GM19468 (cell line): ENCODE data around the gene PERCC1.

Experiments
- ATAC-seq: cut with Tn5 transposase; IDR thresholded peaks from one replicate; pipeline ENCODE4 v1.9.1; 2021; ENCODE audit warnings: mild to moderate bottlenecking, moderate library complexity, moderate number of reproducible peaks; ENCODE audit not compliant: unreplicated experiment; ENCODE audit errors: extremely low read depth

The PERCC1 gene

DNA sequence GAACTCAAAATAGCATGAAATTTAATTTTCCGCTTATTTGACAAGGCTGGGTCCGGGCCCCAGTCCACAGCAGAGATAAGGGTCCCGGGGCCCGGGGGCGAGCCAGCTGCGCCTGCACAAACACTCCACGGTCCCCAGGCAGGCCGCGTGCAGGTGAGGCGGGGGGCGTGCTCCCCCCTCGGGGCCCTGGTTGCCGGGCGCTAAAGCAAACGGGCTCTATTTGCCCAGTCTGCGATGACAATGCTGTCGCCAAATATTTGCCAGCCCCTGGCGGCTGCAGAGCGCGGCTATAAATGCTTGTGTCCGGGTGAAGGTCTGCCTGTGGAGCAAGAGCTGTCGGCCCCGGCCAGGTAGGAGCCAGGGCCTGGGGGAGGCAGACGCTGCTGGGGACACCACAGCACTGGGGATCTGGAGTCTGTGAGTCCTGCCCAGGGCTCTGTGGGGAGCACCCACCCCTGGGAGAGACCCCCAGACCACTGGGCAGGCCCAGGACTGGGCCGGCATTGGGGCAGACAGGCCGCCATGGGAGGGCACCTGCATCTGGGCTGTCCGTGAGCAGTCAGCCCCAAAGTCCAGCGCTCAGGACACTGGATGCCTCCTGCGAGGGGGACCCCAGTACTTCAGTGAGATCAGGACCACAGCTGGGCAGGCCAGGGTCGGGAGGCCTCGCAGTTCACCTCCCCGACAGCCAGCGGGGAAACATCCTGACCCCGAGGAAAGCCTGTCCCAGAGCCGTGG is at the start of gene PERCC1:
PERCC1 (plus strand) TSS at position 320 of the 738 bp plus-strand sequence. CDS start 1,516 bp downstream, outside the sequence.
- no peak for ATAC-seq

DNA sequence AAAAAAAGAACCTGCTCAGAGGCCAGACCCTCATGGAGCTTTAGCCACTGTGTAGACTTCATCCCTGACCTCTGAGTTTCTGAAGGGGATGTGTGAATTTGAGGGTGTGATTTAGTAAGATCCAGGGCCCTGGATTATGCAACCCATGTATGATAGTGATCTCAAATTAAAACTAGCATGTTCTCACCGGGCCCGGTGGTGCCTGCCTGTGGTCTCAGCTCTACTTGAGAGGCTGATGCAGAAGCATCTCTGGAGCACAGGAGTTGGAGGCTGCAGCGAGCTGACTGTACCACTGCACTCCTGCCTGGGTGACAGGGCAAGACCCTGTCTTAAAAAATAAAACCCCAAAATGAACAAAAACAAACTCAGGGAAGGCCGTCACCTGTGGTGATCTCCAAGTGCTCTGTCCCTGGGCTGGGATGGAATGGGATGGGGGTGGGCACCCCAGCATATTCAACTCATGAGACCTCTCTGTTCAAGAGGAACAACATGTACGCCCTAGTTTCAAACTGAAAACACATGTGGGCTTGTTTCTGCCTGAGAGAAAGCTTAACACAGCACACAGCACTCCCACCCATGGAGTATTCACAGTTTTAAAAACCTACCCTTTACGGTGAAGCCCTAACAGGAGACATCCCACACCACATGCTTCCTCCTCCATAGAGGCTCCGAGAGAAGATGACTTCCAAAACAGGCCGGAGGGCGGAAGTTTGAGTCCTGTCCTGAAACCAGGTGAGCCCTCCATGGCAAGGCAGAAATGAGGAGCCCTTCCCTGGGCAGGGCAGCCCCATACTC is 49.1 kb upstream of the PERCC1 start:
- ATAC-seq: no peak

DNA sequence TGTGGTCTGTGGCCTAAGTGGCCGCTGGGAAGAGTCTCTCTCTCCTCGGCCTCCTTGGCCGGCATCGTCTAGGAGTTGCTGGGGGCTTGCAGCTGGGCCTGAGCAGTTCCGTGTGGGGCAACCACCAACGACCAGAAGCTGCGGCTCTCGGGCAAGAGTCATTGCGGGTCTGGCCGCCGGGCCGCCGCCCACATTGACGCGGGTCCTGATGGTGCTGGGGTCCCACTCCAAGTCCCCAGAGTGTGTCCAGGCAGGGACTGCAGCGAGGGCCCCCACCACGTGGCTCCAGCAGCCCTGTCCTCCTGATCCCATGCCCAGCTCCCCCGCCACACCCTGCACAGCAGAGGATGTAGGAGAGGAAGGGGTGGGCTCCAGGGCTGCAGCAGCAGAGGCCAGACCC is 47.3 kb upstream of the PERCC1 start:
- ATAC-seq: no peak

DNA sequence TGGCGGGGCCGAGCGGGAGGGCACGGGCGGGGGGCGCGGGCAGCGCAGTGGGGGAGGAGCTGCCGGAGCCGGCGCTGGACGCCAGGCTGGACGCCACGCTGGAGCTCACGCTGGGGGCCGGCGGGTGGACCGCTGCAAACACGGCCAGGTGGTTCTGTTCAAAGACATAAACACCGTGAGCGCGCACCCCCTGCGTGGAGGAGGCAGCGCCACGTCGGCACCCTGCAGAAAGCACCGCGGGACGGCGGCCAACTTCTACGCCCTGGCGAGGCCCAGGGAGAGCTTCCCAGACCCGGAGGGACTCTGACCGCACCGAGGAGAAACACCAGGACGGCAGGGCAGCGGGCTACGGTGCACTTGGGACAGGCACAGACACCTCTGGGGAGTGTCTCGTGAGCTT is 45.6 kb upstream of the PERCC1 start:
- no peak for ATAC-seq

DNA sequence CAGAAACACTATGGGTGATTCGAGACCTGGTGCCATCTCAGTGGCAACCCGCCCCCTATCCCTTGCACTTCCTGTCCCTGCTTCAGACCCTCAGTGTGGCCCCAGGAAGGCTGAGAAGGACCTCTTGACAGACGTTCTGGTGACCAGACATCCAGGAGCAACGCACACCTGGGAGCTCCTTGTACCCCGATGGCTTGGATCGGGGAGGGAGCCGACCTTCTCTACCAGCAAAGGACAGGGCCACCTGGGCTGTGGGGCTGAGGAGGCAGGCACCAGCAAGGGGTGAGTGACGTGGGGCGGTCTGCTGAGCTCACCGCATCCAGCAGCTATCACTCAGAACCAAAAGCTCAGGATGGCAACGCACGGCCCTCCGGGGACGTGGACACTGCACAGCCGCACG is 43.5 kb upstream of the PERCC1 start:
- no peak for ATAC-seq

DNA sequence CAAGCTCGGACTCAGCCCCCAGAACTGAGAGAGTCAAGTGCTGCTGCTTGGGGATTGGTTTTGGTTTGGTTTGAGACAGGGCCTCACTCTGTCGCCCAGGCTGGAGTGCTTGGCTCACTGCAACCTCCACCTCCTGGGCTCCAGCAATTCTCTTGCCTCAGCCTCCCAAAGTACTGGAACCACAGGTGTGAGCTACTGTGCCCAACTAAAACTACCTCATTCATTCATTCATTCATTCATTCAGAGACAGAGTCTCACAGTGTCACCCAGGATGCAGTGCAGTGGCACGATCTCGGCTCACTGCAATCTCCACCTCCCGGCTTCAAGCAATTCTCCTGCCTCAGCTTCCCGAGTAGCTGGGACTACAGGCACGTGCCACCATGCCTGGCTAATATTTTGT is 41.1 kb upstream of the PERCC1 start:
- no peak for ATAC-seq

DNA sequence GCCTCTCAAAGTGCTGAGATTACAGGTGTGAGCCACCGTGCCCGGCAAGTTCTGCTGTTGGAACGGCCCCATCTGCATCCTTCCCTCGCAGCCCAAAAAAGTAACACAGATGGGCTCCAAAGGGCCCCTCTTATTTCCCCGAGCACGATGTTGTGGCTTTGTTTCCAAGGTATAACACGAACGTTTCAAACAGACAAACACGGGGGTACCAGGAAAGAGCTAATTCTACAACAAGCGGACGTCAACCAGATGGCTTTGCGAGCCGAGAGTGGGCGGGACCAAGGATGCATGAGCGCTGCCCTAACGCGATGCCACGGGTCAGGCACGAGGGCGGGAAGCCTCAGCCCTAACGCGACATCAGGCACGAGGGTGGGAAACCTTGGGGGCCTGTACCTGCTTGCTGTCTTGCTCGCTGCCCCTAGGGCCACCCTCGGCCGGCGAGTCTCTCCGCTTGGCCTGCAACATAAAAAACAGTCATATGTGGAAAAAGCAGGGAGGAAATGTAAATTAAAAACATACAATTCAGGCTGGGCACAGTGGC is 40.6 kb upstream of the PERCC1 start:
- ATAC-seq: no peak

DNA sequence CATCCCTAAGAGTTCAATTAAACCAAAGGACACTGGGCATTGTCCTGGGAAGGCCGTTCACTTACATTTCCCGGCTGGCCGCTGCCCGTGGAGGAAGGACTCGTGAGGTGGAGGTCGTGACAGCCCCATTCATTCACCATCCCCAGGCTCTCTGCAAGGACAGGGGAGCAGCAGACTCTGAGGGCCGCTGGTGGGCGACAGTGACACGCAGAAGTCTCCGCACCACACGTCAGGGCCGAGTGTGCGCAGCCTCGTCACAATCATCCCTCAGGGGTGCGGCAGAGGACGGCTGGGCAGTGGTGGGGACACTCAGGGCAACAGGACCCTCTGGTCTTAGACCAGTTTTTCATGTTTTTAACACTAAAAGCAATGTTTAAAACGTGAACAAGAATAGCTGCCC is 38.1 kb upstream of the PERCC1 start:
- no peak for ATAC-seq

DNA sequence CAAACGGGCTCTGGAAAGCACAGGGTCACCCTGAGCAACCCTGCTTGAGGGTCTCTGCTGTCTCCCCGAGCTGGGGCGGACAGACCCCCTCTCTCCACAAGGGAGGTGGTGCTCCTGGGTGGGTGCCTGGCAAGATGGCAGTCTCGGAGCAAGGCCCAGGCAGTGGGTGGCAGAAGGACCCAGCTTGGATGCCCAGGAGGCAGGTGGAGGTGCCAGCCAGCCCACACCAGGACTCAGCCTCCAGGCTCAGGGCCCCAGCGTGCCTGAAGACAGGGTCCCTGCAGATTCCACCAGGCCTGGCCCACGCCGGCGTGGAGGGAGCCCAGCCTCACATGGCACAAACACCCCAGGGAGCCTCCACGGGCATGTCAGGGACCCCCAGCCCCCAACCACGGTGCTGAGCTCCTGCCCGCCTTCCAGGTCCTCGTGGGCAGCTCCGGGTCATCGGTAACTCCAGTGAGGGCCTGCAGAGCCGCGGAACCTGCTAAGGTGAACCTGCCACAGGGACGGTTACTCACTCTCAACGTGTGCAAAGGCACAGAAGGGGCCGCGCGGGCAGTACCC is 37.2 kb upstream of the PERCC1 start:
- no peak for ATAC-seq

DNA sequence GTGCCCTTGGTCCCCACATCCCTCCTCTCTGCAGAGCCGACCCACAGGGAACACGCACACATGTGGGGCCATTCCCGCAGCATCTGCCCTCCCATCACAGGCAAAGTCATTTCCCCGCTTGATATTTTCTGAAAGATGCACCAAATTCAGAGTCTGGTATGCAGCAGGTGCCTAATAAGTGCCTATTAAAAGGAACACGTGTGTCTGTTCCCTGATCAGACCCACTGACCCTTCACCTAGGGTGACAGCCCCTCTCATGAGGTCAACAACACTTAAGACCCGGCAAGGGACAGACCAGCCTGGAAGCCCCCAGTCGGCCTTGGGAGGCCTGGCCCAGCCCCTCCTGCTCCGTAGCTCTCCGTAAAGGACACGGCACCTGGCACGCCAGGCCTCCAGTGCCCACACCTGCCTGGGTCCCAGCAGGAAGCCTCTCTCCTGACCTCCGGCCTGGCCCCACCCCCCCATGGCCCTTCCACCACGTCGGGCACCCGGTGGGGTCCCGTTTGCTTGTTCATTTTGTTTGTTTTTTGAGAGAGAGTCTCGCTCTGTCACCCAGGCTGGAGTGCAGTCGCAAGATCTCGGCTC is 36.4 kb upstream of the PERCC1 start:
- ATAC-seq: no peak

DNA sequence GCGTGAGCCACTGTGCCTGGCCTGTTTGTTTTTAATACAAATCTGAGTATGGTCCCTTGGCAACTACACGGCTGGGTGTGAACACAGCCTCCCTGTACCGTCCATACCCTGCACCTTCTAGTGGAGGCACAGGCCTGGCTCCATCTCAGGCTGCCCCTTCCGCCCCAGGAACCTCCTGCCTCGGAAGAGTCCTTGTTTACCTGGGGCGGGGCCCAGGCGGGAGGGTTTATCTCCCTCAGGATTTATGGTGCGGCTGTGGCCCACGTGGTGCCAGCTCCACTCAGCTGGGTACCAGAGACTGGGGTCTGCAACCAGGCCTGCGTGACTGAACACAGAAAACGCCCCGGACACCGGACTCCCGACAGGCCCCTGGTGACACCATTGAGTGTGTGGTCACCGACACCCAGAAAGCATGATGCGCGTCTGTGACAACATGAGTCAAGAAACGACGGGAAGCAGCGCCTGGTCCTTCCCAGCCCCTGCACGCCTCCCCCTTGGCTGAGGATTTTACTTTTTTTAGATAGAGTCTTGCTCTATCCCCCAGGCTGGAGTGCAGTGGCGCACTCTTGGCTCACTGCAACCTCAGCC is 35.3 kb upstream of the PERCC1 start:
- ATAC-seq: no peak

DNA sequence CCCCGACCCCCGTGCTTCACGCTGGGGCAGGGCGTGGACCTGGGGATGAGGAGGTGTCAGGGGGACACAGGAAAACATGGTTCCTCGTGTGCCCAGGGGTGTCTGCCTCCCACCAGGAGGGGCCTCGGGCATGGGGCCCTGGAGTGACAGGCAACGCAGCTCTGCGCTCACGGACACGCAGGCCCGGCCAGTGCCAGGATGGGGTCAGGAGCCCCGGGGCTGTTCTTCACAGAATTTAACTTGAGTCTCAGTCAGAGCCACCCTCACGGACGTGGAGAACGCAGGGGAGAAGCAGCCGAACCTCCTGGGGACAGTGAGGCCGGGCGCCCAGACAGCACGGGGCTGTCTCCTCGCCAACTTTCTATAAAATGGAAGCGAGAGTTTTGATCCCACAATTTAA is 33.1 kb upstream of the PERCC1 start:
- no peak for ATAC-seq

DNA sequence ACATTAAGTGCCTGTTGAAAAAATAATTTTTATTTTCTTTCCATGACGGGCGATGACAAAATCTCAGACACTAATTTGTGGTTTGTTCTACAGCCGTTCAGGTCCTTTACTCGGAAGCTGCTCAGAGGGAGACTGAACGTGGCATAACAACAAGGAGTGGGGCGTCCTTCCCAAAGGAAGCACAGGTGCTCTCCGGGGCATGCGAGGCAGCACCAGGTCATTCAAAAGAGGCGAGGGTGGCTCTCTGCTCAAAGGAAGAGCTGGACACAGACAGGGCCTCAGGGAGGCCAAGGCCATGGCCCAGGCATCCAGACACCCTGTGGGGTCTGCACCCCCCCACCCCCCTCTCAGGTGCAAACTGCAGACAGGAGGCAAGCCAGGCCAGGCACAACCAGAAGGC is 32.5 kb upstream of the PERCC1 start:
- no peak for ATAC-seq

DNA sequence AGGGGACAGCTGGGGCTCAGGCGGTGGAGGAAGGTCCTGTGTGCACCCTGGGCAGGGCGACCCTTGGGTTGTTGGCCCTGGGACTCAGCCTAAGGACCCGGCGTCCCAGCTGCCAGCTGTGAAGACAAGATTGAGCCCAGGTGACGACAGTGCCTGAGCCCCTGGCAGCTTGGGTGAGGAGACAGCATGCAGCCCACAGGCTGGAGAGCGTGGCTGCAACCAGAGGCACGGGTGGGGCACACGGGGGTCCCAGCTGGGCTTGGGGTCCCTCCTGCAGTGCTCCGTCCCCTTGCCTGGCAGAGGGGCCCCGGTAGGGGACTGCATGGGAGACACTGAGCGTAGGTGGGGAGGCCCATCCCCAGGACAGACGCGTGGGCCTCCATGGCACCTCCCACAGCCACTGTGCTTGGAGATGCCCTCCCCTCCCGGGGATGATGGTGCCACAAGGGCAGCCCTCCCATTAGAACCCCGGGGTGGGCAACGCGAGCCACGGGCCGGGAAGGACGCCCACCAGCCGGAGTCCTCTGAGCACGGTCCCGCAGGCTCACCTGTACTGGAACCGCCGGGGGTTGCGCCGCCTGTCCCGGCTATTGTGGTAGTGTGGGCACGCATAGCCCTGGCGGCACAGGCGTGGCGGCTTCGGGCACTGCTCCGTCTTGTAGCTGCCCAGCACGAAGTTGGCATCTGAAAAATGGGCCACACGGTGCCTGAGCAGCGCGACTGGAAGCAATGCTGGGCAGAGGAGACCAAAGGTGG is 31.9 kb upstream of the PERCC1 start:
- ATAC-seq: no peak

DNA sequence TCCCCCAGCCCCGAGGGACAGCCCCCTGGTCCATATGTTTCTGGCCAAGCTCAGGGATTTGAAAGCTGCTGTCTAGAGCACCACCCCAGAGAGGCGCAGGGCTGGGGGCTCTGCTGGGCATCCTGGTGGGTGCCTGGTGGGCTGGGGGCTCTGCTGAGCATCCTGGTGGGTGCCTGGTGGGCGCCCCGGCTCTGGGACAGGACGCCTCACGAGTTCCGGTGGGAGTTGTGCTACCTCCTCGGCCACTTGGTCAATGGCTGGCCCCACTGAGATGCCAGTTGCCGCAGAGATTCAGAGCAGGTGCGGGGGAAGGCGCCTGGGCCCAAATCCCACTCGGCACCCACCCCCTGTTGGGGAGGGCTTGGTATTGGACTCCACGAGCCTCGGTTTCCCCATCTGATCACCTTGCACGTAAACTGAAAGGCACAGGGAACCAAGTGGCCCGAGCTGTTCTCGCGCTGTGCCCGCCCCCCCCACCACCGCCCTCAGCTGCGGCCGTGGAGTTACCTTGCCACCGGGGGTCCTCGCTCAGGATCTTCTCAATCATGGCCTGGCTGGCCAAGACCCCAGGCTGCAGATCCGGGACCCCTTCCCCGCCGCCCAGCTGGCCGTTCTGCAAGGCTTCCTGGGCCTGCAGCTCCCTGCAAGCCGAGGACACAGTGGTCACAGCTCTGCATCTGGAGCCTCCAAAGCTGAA is 29.7 kb upstream of the PERCC1 start:
- no peak for ATAC-seq

DNA sequence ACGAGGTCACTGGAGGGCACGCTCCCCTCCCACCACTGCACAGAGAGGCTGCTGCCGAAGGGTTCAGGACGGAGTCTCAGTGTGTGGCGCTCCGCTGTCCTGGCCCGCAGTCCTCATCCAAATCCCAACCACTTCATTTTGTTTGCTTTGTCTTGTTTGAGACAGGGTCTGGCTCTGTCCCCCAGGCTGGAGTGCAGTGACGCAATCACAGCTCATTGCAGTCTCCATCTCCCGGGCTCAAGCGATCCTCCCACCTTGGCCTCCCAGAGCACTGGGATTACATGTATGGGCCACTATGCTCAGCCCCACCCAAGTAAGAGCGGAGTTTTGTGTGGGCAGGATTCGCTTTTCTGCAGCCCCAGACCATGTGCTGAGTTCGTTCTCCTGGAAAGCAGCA is 29.1 kb upstream of the PERCC1 start:
- no peak for ATAC-seq

DNA sequence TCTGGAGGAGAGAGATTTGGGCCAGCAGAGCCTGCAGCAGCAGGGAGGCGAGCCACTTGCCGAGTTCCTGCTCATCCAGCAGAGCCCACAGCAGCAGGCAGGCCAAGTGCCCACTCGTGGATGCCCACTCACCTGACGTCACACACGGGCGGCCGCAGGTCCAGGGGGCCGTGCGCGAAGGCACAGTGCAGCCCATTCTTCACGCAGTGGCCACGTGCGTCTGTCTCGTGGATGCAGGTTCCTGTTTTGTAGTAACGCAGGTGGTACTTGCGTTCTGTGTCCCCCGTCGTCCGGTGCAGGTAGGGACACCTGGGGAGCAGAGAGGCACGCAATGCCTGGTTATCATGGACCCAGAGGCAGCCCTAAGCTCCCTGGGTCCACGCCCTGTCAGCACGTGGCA is 27.8 kb upstream of the PERCC1 start:
- ATAC-seq: no peak

DNA sequence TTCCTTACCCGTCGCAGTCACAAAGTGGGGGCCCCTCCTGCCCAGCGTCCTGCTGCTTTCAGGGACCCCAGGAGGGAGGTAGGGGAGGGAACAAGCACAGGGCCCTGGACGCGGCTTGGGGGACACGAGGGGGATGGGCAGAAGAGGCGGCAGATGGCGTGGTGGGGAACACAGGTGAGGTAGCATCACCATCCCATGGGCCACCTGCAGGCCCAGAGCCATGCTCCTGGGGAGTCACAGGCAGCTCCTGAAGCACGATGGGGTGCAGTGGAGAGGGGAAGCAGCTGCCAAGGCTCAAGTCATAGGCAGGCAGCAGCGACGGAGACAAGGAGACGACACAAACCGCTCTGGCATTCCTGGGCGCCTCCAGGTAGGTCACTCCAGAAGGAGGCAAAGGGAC is 27.1 kb upstream of the PERCC1 start:
- no peak for ATAC-seq

DNA sequence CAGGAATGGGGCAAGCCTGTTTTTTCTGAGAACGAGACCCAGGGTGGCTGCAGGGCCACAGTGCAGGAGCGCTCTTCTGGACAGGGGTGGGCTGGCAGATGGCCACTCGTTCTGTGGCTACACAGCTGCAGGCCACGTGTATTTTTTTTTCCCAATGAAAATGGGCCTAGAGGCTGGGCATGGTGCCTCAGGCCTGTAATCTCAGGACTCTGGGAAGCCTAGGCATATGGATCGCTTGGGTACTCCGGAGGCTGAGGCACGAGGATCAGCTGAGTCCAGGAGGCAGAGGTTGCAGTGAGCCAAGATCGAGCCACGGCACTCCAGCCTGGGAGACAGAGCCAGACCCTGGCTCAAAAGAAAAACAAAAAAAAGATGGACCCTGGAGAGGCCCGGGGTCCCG is 23.1 kb upstream of the PERCC1 start:
- ATAC-seq: no peak
